Endothelial cell of umbilical vein (primary cell): ENCODE results near the gene AKAP13. TPM values are rescaled to one million over a fixed set of nuclear protein-coding genes. Genes with fewer than 3 reads are reported as not detected.

ENCODE experiments used
- BruUV-seq: library from RNA; stranded (reverse); fragments of 400-500 nt; replicated peaks from 2 replicates; lab custom pipeline; 2021; lab: Mats Ljungman, UMichigan
- CTCF ChIA-PET: fragments of 300-600, 350-600 bp; sonication (Branson Sonifier 250); formaldehyde crosslinking; loops from one replicate; lab custom pipeline; 2021; ENCODE audit warnings: antibody characterized with exemption, inconsistent platforms; lab: Charles Lee
- POLR2A ChIA-PET: fragments of 300-600, 350-600 bp; sonication (Branson Sonifier 250); formaldehyde crosslinking; loops from one replicate; lab custom pipeline; 2021; ENCODE audit warnings: antibody characterized with exemption, inconsistent platforms; lab: Charles Lee
- DNase-seq: peaks from one replicate; pipeline ENCODE4 v3.0.0-alpha.2; 2011; ENCODE audit warnings: low read depth, low spot score
- FAIRE-seq: peaks from 2 replicates; lab custom pipeline; 2011; peaks lifted over from hg19 to GRCh38; lab: Jason Lieb, UNC
- H2AFZ ChIP-seq: 2 replicates; pipeline ENCODE4 v1.6.0; 2012; ENCODE audit warnings: low read depth, low read length, control low read depth, inconsistent platforms
- H3K27ac ChIP-seq: 2 replicates; pipeline ENCODE4 v1.5.1; 2011; ENCODE audit warnings: low read depth, mild to moderate bottlenecking, control low read depth, low read length, moderate library complexity; ENCODE audit not compliant: insufficient read depth
- H3K27me3 ChIP-seq, 2 experiments: 2 replicates each; pipeline versions ENCODE4 v1.6.0 to v1.6.1; 2011; ENCODE audit warnings: low read length in 2 of 2, mixed read lengths in 1 of 2; ENCODE audit not compliant: control insufficient read depth in 2 of 2, insufficient read depth in 2 of 2
- H3K36me3 ChIP-seq, 2 experiments: 2 replicates in 1 of 2; 3 replicates in 1 of 2; pipeline ENCODE4 v1.5.1; 2011; ENCODE audit warnings: low read length in 2 of 2, mild to moderate bottlenecking in 1 of 2, moderate library complexity in 1 of 2; ENCODE audit not compliant: control insufficient read depth in 2 of 2, insufficient read depth in 2 of 2; ENCODE audit errors: extremely low read depth in 1 of 2
- H3K4me1 ChIP-seq: 3 replicates; pipeline ENCODE4 v1.5.1; 2011; ENCODE audit warnings: mild to moderate bottlenecking, low read length; ENCODE audit not compliant: control insufficient read depth, insufficient read depth; ENCODE audit errors: extremely low read depth
- H3K4me2 ChIP-seq: 2 replicates; pipeline ENCODE4 v1.6.1; 2011; ENCODE audit warnings: low read length, control low read depth, mixed read lengths; ENCODE audit not compliant: insufficient read depth
- H3K4me3 ChIP-seq, 3 experiments: fragments of 200-600 bp in 1 of 3; sonication (generic), shearing (Covaris generic) in 1 of 3; replicated peaks in 1 of 3; 2 replicates each; pipeline ENCODE4 v1.5.1; 2011 to 2016; ENCODE audit warnings: control low read depth in 3 of 3, low read length in 3 of 3, mild to moderate bottlenecking in 2 of 3, inconsistent platforms in 1 of 3, low read depth in 1 of 3, moderate library complexity in 1 of 3; ENCODE audit not compliant: insufficient read depth in 1 of 3
- H3K79me2 ChIP-seq: 2 replicates; pipeline ENCODE4 v1.6.0; 2012; ENCODE audit warnings: low read length, inconsistent platforms; ENCODE audit not compliant: control insufficient read depth, insufficient read depth
- H3K9ac ChIP-seq: replicated peaks from 2 replicates; pipeline ENCODE3; 2011; ENCODE audit warnings: low read length, control low read depth; ENCODE audit not compliant: insufficient read depth; ENCODE audit errors: extremely low read depth
- H3K9me1 ChIP-seq: replicated peaks from 3 replicates; pipeline ENCODE4 v1.6.0; 2011; ENCODE audit warnings: mild to moderate bottlenecking, low read length; ENCODE audit not compliant: control insufficient read depth, insufficient read depth; ENCODE audit errors: extremely low read depth
- H3K9me3 ChIP-seq: replicated peaks from 2 replicates; pipeline ENCODE4 v1.5.1; 2012; ENCODE audit warnings: low read length, inconsistent platforms; ENCODE audit not compliant: control insufficient read depth, insufficient read depth
- H4K20me1 ChIP-seq: replicated peaks from 2 replicates; pipeline ENCODE3; 2011; ENCODE audit warnings: mild to moderate bottlenecking, low read length; ENCODE audit not compliant: control insufficient read depth, insufficient read depth; ENCODE audit errors: extremely low read depth
- FOS ChIP-seq: IDR thresholded peaks from 2 replicates; pipeline ENCODE4 v1.6.1; 2011; ENCODE audit warnings: mild to moderate bottlenecking, low read length, moderate library complexity, borderline replicate concordance; ENCODE audit not compliant: insufficient read depth
- GATA2 ChIP-seq: IDR thresholded peaks from 2 replicates; pipeline ENCODE4 v1.7.0; 2011; ENCODE audit warnings: low read depth, mild to moderate bottlenecking, moderate library complexity, mixed read lengths, low read length; ENCODE audit not compliant: insufficient read length, insufficient read depth
- JUN ChIP-seq: IDR thresholded peaks from 2 replicates; pipeline ENCODE4 v1.6.1; 2011; ENCODE audit warnings: borderline replicate concordance, low read depth; ENCODE audit not compliant: insufficient read length, insufficient read depth
- MAX ChIP-seq: IDR thresholded peaks from 2 replicates; pipeline ENCODE4 v1.6.1; 2011; ENCODE audit not compliant: insufficient read depth, insufficient read length
- POLR2A ChIP-seq: IDR thresholded peaks from 2 replicates; pipeline ENCODE4 v1.6.1; 2012; ENCODE audit warnings: low read depth, mild to moderate bottlenecking, control low read depth, low read length
- POLR2AphosphoS5 ChIP-seq: IDR thresholded peaks from 2 replicates; pipeline ENCODE4 v1.6.1; 2012; ENCODE audit warnings: low read depth, mild to moderate bottlenecking, control low read depth, low read length, moderate library complexity; ENCODE audit not compliant: insufficient read depth
- dilution Hi-C: fragments of 300-500 bp; cut with MboI; formaldehyde crosslinking; loops from one replicate; pipeline ENCODE4 v1.15.0; 2019; ENCODE audit warnings: low sequenced_read_pairs; ENCODE audit not compliant: extremely low pct_ligation_motif_present
- intact Hi-C: fragments of 100-400 bp; cut with micrococcal nuclease; formaldehyde crosslinking; loops from one replicate; pipeline ENCODE4 v1.10.0; 2022
- polyA plus RNA-seq, 4 experiments: library from polyadenylated mRNA; depleted of rRNA in 3 of 4; stranded (reverse) in 3 of 4; unstranded in 1 of 4; fragments of >200 nt; gene quantifications; 2 replicates each; pipeline versions ENCODE4 v1.2.1 to v1.2.3, GENCODE V29; 2011 to 2012; ENCODE audit warnings: missing spikeins in 1 of 4
- total RNA-seq: library from RNA; stranded (reverse); gene quantifications from 2 replicates; pipeline ENCODE4 v1.2.3, GENCODE V29; 2021

AKAP13 gene
- total and polyA plus RNA-seq, 2 donors (not counting 3 experiments of a cell fraction or from before 2014, with no cell fraction given) = 22.8 to 87.8 TPM

- Histone ChIP-seq H3K4me1 (no peaks in the 10 kb centered on the region), H3K9me3 (no peaks in the 10 kb centered on the region), H3K9me1 (no peaks in the 10 kb centered on the region), H3K4me3 (no peak overlapping the region), H3K27me3 (no peaks in the 10 kb centered on the region), H3K4me2 (no peak overlapping the region), H3K9ac (no peak overlapping the region), H2AFZ (no peak overlapping the region), H4K20me1 (no peaks in the 10 kb centered on the region), H3K79me2 (no peaks in the 10 kb centered on the region), H3K36me3 (peaks cover 10 to 32% of the 10 kb centered on the region in 2 experiments), H3K27ac (no peak overlapping the region)
- CTCF ChIA-PET = interaction anchor here (3.4 kb wide), 1 partner anchor 11 kb away, joined by 13 read pairs; no protein-coding TSS in a partner anchor
- dilution Hi-C loops = no loop called here
- TF ChIP-seq POLR2AphosphoS5 = no peak
- no peak for TF ChIP-seq GATA2
- no peak for TF ChIP-seq FOS
- TF ChIP-seq MAX = no peak
- no peak for TF ChIP-seq JUN
- no TSS peak for BruUV-seq
- intact Hi-C loops = no loop called here
- no peak for FAIRE-seq
- no peak for DNase-seq
- POLR2A ChIA-PET = no interaction called here
These were observed 360.6 kb downstream of the AKAP13 start for GRCh38 chr15:85741021-85741421.

- H3K4me2 ChIP-seq = no peak overlapping the region
- no peaks in the 10 kb centered on the region for H3K27me3 ChIP-seq
- no peak overlapping the region for H3K9ac ChIP-seq
- no TSS peak for BruUV-seq
- dilution Hi-C loops = no loop called here
- DNase-seq (no peak), FAIRE-seq (no peak)
- no peaks in the 10 kb centered on the region for H3K9me3 ChIP-seq
- TF ChIP-seq POLR2A (no peak), POLR2AphosphoS5 (no peak)
- ChIA-PET POLR2A (no interaction called here), CTCF (interaction anchor here (0.7 to 2.0 kb wide), 5 partner anchors 11 to 99 kb away, joined by 3 to 8 read pairs (median 4); no protein-coding TSS in a partner anchor)
- H3K27ac ChIP-seq = no peak overlapping the region
- no peaks in the 10 kb centered on the region for H4K20me1 ChIP-seq
- peaks cover 13 to 30% of the 10 kb centered on the region in 2 experiments for H3K36me3 ChIP-seq
- H3K79me2 ChIP-seq = no peaks in the 10 kb centered on the region
- no peak overlapping the region for H3K4me3 ChIP-seq
- intact Hi-C loops = no loop called here
- no peaks in the 10 kb centered on the region for H3K9me1 ChIP-seq
- H3K4me1 ChIP-seq = no peaks in the 10 kb centered on the region
- no peak overlapping the region for H2AFZ ChIP-seq
These were observed 361.3 kb downstream of the AKAP13 start for GRCh38 chr15:85741662-85742061.
